Smooth muscle cell of the brain vasculature (primary cell): Measurements from ENCODE around the gene PXT1.
"Not testable (repeated sequence)": the region's sequence is repeated elsewhere in the genome, so short reads cannot be mapped to it uniquely, and the experiment has no call there.

ENCODE experiments used
- DNase-seq: peaks from one replicate; pipeline ENCODE4 v3.0.0-alpha.2; 2012; ENCODE audit warnings: low read depth, low spot score

The PXT1 gene

DNA sequence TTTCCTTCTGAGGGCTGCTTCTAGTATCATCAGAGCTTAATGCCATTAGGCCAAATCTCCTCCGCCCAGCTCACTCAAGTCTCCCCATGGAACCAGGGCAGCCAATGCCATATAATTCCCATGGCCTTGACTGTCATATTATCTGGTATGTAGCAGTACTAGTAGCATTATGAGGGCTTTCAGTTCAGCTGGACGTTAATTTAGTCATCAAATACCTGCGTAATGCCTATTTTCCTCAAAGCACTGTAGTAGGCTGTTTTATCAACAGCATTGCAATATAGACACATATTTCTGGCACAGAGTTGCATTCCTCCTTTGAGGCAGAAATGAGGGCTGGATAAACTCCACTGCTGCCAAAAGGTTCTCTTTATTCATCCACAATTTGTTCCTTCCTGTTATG is 1.8 kb upstream of the PXT1 start:
- no peak for DNase-seq

DNA sequence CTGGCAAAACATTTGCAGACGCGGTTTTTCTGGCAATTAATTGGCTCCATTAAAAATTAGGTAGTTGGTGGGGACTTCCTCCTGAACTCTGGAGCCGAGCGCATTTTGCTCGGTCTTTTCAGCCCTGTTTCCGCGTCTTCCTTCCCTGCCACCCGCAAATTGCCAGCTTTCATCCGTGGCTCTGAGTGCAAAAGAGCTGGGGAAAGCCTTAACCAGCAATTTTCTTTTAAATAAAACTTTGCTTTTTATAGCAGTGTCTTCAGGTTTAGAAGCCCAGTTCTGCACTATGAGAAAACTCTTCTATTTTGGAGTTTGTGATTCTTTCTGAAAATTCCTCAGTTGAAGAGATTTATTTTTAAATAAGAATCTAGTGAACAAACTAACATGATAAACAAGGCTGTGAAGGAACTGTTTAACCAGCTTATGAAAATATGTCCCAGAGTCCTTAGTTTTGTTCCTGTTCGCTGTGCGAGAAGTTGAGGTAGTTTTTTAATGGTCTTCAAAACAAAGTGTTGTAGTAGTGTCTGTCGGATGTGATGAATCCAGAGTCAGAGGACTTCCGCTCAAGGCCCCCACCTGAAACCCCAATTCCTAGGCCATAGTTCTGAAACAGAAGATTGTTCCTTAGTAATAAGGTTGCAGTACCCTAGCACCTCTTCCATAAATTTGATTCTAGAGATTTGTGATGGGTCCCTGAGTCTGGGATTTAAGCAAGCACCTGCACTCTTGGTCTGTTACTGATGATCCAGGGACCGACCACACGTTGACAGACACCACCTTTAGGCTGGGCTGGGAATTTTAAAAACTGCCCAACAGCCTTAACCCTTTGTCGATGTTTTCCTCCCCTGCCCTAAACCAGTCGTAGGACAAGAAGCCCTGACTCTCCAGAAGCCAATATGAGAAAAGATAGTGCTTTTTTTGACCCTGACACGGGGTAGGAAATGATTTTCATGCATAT is 1.1 kb upstream of the PXT1 start:
- DNase-seq = no peak

DNA sequence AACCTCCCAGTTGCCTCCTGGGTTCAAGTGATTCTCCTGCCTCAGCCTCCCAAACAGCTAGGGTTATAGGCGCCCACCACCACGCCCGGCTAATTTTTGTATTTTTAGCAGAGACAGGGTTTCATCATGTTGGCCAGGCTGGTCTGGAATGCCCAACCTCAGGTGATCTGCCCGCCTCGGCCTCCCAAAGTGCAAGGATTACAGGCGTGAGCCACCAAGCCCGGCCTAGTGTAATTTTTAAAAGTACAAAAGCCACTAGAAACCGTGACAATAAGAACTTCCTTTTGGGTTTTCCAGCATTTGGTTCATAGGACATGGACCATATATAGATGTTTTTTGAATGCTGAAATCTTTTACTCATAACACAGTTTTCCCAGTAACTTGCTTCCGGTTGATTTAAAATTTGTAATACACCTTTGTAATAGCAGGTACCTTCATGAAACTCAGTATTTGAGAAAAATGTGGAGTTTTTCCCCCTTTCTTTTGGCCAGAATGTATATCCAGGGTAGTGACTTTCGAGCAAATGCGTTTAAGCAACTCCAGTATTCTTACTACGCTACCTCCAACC is 467 bp downstream of the PXT1 start:
- no peak for DNase-seq

DNA sequence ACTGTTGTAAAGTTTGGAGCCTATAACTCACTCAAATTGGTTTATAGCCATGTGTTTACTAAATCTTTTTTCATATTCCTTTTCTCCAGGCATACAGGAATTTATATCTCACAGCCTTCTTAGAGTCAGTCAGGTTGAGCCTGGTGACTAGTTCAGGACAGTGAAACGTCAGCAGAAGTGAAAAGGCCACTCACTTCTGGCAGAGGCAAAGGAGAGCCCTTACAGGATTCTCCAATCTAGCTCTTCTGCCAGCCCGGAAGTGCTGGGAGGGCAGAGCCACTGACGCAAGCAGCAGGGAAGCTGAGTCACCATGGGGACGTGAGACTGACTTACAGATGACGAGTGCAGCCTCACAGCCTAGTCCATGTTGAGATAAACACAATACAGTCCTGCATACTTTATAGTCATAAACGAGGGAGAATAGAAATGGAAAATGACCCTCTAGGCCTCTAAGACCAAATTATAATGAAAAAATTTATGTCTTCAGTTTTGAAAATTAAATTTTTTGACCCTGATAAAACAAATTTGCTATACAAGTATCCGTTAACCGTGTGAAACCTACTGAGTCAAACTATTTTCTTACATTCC is 1.3 kb downstream of the PXT1 start:
- DNase-seq = peak; percentile 90

DNA sequence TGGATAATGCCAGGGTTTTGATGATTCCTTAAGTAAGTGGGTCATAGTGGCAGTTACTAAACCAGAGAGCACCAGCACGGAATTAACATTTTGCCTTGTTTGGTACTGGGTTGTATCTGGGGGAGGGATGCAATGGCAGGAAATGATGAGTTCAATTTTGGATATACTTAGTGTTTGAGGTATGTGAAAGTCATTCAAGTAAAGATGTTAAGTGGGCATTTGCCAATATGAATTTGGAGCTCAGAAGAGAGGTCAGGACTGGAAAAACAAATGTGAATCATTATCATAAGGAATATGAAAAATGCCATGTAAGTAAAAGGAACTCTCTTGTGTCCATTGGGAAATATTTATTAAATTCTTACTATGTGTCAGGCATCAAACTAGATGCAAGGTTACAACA is 6.2 kb downstream of the PXT1 start:
- DNase-seq = no peak

DNA sequence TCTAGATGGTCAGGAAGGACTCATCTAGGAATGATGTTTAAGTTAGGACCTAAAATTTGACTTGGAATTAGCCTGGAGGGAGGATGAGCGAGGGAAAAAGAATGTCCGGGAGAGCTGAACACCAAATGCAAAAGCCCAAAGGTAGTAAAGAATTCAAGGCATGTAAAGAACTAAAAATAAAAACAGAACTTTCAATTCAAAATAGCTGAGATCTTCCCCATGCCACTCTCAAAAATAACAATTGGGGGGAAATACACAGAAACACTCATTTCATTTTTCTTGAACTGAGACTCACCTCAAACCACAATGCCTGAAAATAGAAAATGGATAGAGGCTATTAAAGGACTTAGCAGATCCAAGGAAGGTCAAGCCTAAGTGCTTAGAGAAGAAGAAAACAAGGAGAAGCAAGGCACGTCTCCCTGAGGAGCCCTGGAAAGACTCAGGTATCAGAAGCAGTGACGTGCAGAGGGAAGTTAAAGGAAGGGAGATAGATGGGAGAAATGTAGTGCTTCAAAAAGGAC is 10.4 kb downstream of the PXT1 start:
- DNase-seq = no peak

DNA sequence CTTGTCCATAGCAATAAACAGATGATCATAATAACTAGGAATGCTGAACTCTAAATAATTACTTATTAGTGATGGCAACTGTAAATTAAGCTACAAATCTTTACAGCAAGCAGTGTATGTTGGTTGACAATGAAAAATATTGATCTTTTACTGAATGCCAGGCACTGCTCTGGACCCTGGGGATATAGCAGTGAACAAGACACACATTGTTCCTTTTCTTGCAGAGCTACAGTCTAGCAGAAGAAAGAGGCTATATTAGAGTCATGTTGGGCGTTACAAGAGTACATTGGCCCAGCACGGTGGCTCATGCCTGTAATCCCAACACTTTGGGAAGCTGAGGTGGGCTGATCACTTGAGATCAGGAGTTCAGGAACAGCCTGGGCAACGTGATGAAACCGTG is 11.5 kb downstream of the PXT1 start:
- no peak for DNase-seq

DNA sequence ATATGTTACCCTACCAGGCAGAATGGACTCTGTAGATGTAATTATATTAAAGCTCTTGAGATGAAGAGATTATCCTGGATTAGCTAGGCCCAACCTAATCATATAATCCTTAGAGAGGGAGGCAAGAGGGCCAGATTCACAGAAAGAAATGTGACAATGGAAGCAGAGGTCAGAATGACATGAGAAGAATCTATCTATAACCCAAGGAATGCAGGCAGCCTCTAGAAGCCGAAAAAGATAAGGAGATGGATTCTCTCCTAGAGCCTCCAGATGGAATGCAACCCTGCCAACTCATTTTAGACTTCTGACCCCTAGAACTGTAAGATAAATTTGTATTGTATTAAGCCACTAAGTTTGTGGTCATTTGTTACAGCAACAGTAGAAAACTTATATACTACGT is 12.3 kb downstream of the PXT1 start:
- no peak for DNase-seq

DNA sequence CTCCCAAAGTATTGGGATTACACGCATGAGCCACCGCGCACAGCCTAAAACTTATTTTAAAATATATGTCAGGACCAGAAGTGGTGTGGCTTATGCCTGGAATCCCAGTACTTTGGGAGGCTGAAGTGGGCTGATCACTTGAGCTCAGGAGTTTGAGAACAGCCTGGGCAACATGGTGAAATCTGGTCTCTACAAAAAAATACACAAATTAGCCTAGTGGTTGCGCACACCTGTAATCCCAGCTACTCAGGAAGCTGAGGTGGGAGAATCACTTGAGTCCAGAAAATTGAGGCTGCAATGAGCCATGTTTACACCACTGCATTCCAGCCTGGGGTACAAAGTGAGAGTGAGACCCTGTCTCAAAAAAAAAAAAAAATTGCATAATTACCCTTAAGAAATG is 13.7 kb downstream of the PXT1 start:
- no peak for DNase-seq

DNA sequence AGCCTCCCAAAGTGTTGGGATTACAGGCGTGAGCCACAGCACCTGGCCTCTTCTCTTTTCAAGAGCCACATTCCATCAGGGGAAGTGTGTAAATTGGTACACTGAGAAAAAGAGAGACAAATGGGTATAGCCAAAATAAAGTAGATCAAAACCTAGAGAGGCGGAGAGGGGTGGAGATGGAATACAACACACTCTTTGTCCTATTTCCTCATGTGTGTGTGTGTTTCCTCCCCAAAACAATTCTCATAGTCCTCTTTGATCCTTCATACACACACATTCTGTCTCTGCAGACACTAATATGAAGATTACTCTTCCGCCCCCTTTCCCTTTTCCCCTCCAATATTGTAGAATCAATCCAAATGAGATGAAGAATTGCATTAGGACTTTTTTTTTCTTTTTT is 16.0 kb downstream of the PXT1 start:
- no peak for DNase-seq

DNA sequence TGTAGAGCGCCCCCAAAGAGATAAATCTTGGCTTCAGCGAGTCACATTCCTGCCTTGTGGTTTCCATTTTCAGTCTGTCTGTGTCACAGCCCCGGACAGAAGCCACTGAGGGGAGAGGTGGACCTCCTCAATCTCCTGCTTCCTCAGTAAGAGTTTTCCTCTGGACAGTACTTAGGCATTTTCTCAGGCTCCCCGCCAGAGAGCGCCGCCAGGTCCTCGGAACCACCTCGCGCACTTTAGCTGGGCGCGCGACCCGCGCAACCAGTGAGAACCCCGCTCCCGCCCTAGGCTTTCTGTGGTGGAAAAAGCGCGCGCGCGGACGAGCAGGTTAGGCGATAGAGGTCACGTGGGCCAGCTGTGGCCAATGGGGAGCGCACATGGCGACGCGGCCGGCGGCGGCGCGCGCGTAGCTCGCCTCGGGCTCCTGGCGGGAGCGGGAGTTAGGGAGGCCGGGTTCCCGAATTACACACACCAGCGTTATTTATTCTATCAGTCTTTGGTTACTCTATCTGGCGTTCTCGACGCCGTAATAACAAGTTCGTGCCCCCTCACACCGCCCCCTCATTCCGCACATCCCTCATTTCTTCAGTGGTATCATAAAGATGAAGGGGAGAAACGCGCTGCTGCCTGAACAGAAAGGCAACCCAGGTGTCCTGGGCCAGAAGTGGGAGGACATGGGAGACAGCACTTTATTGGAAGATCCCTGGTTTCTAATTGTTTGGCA is 19.4 kb downstream of the PXT1 start:
- peak; percentile 98 for DNase-seq

DNA sequence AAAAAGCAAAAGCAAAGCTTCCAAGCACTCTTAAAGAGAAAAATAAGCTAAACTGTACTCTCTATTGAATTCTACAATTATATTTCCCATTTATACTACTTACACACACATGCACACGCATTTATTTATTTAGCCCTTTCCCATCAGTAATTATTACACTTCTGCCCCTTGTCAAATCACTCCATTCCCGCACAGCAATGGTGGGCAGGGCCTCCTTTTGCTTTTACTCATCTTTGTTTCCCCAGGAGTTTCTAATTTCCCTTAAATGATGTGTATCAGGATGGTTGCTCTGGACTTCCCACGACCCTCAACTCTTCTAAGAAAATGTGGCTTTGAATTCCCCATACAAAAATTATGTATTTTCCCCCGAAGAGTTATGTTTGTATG is 19.9 kb downstream of the PXT1 start:
- no peak for DNase-seq

DNA sequence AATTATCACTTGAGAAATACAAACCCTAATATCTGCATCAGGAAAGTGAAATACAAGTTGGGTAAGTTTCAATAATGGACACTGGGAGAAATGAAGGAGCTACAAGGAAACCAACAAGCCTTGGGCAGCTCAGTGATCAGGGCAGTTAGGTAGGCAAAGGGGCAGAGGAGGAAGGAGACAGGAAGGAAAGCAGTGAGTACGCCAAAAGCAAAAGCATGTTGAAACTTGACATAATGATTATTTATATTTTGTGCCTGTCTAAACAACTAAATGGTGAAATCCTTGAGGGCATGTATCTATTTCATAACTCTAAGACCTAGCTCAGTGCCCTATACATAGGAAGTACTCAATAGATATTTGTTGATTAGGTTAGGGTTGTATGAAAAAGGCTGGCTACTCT is 23.3 kb downstream of the PXT1 start:
- no peak for DNase-seq

DNA sequence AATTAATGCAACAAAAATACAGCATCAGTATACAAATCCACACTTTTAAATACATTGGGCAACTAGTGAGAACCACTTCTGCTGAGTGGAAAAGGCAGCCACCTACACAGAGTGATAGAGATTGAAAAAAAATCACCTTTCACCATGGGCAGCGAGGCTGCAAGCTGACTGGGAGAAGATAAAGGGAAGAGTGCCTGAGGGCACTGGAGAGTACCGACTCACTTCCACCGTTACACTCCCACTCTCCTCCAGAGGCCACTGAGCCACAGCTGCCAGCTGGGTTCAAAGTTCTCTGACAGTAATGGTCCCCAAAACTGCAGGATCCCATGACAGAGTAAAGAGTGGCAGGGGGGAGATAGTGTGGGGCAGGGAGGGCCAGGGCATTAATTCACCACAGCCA is 24.1 kb downstream of the PXT1 start:
- DNase-seq = no peak

DNA sequence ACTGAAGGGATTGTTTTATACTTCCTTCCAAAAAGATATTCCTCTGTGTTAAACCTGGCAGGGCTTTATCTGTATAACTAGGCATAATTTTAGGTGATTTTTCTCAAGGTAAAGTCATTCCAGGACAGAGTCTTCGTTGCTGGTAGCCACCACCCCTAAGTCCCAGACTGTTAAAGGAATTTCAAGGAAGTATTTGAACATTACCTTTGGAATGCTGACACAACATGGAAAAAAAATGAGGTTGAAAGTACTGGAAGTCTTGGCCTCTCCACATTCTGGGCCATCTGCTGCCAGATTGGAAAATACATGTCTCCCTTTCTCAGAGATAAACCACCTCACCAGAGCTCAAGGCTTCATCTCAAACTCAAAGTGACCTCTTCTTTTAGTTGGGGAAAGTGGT is 28.2 kb downstream of the PXT1 start:
- DNase-seq = no peak

DNA sequence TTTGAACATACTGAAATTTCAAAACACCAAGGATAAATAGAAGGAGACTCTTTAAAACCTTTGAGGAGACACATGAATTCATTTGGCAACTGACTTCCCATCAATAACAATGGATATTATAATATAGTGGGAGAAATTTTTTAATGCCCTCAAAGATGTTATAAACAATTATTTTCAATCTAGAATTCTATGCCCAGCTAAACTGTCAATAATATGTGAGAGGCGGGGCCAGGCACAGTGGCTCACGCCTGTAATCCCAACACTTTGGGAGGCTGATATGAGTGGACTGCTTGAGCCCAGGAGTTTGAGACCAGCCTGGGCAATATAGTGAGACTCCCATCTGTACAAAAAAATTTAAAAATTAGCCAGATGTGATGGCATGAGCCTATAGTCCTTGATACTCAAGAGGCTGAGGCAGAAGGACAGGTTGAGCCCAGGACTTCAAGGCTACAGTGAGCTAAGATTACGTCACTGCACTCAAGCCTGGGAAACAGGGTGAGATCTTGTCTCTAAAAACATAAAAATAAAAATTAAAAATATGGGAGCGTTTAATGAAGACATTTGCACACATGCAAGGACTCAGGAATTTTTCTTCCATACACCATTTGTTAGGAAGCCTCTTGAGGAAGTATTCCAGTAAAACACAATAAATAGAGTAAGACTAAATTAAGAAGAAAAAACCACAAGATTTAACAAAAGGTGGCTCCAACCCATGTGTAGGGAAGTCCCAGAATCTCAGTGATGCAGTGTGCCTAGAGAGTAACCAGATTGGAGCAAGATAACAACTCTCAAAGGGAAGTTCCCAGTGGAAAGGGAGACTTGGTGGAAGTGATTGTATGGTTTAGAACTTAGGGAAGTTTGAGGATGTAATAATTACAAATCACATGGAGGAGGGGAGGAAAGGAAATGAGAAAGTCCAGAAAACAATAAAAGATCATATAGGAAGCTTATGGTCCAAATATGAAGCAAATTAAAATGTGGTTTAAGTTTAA is 28.9 kb downstream of the PXT1 start:
- DNase-seq = no peak

DNA sequence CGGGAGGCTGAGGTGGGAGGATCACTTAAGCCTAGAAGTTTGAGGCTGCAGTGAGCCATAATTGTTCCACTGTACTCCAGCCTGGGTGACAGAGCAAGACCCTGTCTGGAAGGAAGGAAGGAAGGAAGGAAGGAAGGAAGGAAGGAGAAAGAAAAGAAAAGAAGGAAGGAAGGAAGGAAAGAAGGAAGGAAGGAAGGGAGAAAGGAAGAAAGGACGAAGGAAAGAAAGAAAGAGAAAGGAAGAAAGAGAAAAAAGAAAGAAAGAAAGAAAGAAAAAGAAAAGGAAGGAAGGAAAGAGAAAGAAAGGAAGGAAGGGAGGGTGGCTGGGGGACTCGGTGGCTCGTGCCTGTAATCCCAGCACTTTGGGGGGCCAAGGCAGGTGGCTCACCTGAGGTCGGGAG is 32.9 kb downstream of the PXT1 start:
- not testable (repeated sequence) for DNase-seq

DNA sequence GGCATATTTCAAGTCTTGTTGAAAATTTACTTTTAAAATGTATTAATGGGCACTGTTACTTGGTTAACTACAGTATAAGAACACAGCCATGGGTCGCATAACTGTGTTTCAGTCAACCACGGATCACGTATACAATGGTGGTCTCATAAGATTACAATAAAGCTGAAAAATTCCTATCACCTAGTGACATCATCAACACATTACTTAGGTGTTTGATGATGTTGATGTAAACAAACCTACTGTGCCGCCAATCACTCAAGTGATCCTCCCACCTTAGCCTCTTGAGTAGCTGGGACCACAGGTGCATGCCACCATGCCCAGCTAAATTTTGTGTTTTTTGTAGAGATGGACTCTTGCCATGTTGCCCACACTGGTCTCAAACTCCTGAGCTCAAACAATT is 38.5 kb downstream of the PXT1 start:
- no peak for DNase-seq

DNA sequence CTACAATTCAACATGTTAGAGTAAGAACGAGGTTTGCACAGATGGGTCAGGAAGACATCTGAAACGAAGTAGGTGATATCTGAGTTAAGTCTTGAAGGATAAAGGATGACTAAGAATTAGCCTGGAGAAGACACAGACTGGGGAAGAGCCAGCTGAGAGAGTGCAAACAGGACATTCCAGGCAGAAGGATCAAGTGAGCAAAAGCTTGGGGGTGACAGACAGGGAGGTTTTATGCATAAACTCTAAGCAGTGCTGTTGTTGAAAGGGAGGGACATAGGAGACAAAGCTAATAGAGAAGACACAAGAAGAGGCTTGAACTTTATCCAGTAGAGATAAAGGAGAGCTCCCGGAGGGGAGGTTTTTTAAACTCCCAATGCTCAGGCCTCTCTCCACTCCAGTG is 40.2 kb downstream of the PXT1 start:
- no peak for DNase-seq

DNA sequence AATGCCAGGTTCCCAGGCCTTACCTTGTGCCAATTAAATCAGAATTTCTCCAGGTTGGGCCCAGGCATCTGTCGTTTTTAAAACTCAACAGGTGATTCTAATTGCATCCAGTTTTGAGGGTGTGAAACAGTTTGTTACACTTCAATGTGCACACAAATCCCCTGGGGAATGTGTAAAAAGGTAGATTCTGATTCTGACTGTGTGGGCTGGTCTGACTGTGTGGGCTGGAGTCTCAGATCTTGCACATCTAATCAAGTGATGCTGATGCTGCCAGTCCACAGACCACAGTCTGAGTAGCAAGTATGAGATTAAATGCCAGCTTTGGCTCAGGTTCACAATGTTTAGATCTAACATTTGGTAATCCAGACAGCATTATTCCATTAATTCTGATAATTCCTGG is 42.7 kb downstream of the PXT1 start:
- DNase-seq = no peak

DNA sequence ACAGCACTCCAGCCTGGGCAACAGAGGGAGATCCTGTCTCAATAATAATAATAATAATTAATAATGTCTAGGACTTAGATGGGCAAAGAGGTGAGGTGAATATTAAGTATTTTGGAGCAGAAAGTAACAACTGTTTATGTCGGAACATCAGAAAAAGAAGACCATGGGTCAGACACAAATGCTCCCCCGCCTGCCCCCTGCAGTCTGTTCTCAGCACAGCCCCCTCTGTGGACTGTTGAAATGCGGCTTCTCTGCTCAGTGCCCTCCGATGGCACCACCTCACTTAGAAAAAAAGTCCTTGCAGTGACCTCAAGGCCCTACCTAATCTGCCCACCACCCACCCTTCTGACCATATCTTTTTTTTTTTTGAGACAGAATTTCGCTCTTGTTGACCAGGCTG is 50.0 kb downstream of the PXT1 start:
- DNase-seq = no peak
